ENCODE measurements around the gene EPHB1. TPM values are rescaled to one million over a fixed set of nuclear protein-coding genes. Genes with fewer than 3 reads are reported as not detected.

The EPHB1 gene
- total and polyA plus RNA-seq, 2 of the 13 experiments (the other 11 are each of a cell fraction or from before 2014, with no cell fraction given): 0.07 to 0.21 TPM

DNA sequence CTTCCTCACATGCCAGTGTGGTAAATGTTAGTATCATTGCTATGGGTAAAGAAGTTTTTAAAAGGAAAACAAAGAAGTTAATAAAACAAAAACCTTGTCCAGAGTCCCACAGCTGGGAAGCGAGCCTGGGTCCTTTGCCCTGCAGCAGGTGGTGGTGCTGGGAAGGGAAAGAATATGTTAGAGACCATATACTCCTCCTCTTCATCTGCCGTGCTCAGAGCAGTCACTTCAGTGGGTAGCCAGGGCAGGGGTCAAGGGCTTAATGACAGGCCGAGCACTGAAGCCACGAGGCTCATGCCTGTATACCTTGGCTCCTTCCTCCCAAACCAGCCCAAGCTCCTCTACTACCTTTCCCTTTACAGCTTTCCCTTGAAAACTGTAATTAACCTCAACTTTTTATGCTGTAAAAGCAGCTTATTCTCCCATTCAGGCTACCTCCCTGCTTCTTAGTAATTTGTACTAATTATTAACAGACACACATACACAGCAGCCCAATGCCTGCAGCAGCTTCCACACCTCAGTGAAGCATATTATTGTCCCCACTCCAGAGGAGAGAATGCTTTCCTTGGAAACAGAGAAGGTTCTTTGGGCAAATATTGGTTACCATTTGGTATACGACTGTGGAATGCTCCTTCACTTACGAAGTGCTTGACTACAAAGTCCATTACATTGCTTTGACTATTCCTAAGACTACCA is 362.1 kb downstream of the EPHB1 start (continued):
- no peak for TF ChIP-seq KLF12 (CRISPR knock-in tag; IDR thresholded peaks at IDR 0.05; ENCODE audit: borderline replicate concordance)

- no peaks in the 10 kb centered on the region for H3K36me3 ChIP-seq (replicated peaks in 1 of 2; ENCODE audit: control insufficient read depth in 1 of 2, insufficient read depth in 2 of 2, low read length in 2 of 2)
- no peaks in the 10 kb centered on the region for H4K20me1 ChIP-seq (ENCODE audit: insufficient read depth, low read length)
- ChIA-PET POLR2A (no interaction called here), CTCF (ENCODE audit: low intra/inter-chr PET ratio, low total read pairs) (no interaction called here)
- no peak for TF ChIP-seq YEATS2 (CRISPR knock-in tag; IDR thresholded peaks at IDR 0.05; ENCODE audit: borderline replicate concordance)
- TF ChIP-seq RFXAP (CRISPR knock-in tag; IDR thresholded peaks at IDR 0.05; ENCODE audit: borderline replicate concordance): no peak
- no peak for TF ChIP-seq ZSCAN21 (CRISPR knock-in tag; IDR thresholded peaks at IDR 0.05; ENCODE audit: borderline replicate concordance)
- TF ChIP-seq DDIT3 (CRISPR knock-in tag; IDR thresholded peaks at IDR 0.05): no peak
- no peak for TF ChIP-seq SIX4 (CRISPR knock-in tag; IDR thresholded peaks at IDR 0.05)
- TF ChIP-seq ZNF234 (CRISPR knock-in tag; conservative IDR thresholded peaks at IDR 0.05): no peak
- TF ChIP-seq SALL2 (CRISPR knock-in tag; IDR thresholded peaks at IDR 0.05): no peak
- TF ChIP-seq ZNF432 (CRISPR knock-in tag; IDR thresholded peaks at IDR 0.05; ENCODE audit: borderline replicate concordance): no peak
- no peaks in the 10 kb centered on the region for H3K79me2 ChIP-seq (ENCODE audit: insufficient read depth, low read length)
- in situ Hi-C loops (cut with HindIII; ENCODE audit: extremely low pct_ligation_motif_present, low pct_unique_long_range_greater_than_20kb): no loop called here
- DNase-seq (ENCODE audit: low spot score) (no peak), ATAC-seq (no peak), FAIRE-seq (no peak)
- no peak overlapping the region for H3K4me2 ChIP-seq (ENCODE audit: low read depth, low read length)
- no peak overlapping the region for H2AFZ ChIP-seq (ENCODE audit: low read length)
- H3K4me3 ChIP-seq (replicated peaks in 1 of 3; ENCODE audit: insufficient read depth in 1 of 3, low read depth in 2 of 3, low read length in 3 of 3): no peak overlapping the region
- BruUV-seq (replicated peaks): no TSS peak
- no peak overlapping the region for H3K9ac ChIP-seq (ENCODE audit: insufficient read depth, low read depth, low read length)
- no peak overlapping the region for H3K27ac ChIP-seq (ENCODE audit: extremely low read length, insufficient read depth, low read length)
- no peaks in the 10 kb centered on the region for H3K27me3 ChIP-seq (ENCODE audit: control insufficient read depth in 1 of 2, insufficient read depth in 2 of 2, low read length in 2 of 2)
- intact Hi-C loops (cut with micrococcal nuclease; ENCODE audit: unreplicated experiment): no loop called here
- no peaks in the 10 kb centered on the region for H3K4me1 ChIP-seq (ENCODE audit: insufficient read depth, low read length)
- WGBS (ENCODE audit: low lambda C conversion rate): 15% methylated on average over 5 of the region's 5 CpGs
- no peaks in the 10 kb centered on the region for H3K9me3 ChIP-seq (ENCODE audit: low read length)
Measured at GRCh38 chr3:135158520-135158919, 363.5 kb downstream of the EPHB1 start.
